ENCODE measurements around the gene GRIK2.
"Not testable (repeated sequence)": the region's sequence is repeated elsewhere in the genome, so short reads cannot be mapped to it uniquely, and the experiment has no call there.

The GRIK2 gene

DNA sequence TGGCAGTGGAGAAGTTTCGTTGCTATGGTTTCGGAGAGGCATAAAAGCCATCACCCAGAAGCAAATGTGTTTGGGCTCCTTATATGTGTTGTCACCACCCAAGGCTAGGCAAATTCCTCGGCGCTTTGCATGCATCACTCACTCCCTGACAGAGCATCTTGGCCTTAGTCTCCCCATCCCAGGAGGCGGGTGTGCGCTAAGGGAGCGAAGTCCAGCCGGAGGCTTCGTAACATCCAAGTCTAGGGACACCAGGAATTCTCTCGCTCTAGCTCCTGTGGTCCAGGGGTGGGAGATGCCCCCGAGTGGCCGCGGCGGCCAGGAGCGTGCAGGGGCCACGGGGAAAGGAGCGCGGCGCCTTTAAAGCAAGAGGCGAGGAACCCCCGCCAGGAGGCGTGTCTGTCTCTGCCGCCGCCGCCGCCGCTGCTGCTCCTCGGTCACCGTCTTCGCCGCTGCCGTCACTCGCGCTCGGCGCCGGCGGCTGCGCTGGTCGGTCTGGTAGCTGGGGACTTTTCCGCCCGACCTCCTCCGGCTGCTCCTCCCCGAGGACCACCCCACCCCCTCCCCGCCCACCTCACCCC lies at the start of gene GRIK2:
TSS of gene GRIK2 (plus strand) at position 458 of the 578 bp plus-strand sequence.
- DNase-seq, result no peak

GRCh38 chr6:101344885-101345284 lies 48.6 kb upstream of the GRIK2 start:
- no peak for DNase-seq

- DNase-seq, result no peak
Measured at GRCh38 chr6:101348816-101349215, 44.7 kb upstream of the GRIK2 start.

- not testable (repeated sequence) for DNase-seq
Measured at GRCh38 chr6:101350631-101351030, 42.9 kb upstream of the GRIK2 start.

- DNase-seq, result no peak
Measured at GRCh38 chr6:101351173-101351572, 42.3 kb upstream of the GRIK2 start.

- DNase-seq, result no peak
Measured at GRCh38 chr6:101352316-101352715, 41.2 kb upstream of the GRIK2 start.

- DNase-seq, result no peak
Measured at GRCh38 chr6:101365181-101365580, 28.3 kb upstream of the GRIK2 start.

GRCh38 chr6:101379926-101380325 lies 13.6 kb upstream of the GRIK2 start:
- DNase-seq, result no peak

GRCh38 chr6:101380897-101381630 lies 12.4 kb upstream of the GRIK2 start:
- no peak for DNase-seq

DNA sequence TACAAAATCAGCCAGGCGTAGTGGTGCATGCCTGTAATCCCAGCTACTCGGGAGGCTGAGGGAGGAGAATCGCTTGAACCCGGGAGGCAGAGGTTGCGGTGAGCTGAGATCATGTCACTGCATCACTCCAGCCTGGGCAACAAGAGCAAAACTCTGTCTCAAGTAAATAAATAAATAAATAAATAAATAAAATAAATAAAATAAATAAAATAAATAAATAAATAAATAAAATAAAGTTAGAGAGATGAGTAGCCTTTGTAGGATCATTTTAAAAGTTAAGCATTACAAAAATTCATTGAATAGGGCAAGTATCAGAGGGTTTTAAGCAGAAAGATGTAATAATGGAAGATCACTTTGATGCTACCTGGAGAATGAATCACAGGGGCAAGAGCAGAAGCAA lies 9.8 kb upstream of the GRIK2 start:
- not testable (repeated sequence) for DNase-seq

DNA sequence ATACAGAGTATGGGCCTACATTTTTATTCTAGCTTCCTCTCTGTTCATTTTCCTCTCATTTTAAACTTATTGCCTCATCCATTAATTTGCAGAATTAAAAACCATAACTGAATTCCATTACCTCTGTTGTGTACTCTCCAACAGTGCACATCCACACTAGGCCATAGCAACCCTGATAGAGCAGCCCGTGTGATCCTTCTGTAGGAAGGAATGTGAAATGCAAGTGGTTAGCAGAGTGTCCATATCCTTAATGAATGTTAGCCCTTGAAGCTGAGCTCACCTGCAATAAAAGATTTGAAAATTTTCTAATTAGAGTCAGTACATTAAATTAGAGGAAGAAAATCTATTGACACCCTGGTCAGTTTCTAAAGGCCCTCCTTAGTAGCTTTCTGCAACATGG lies 6.5 kb upstream of the GRIK2 start:
- DNase-seq, result no peak

DNA sequence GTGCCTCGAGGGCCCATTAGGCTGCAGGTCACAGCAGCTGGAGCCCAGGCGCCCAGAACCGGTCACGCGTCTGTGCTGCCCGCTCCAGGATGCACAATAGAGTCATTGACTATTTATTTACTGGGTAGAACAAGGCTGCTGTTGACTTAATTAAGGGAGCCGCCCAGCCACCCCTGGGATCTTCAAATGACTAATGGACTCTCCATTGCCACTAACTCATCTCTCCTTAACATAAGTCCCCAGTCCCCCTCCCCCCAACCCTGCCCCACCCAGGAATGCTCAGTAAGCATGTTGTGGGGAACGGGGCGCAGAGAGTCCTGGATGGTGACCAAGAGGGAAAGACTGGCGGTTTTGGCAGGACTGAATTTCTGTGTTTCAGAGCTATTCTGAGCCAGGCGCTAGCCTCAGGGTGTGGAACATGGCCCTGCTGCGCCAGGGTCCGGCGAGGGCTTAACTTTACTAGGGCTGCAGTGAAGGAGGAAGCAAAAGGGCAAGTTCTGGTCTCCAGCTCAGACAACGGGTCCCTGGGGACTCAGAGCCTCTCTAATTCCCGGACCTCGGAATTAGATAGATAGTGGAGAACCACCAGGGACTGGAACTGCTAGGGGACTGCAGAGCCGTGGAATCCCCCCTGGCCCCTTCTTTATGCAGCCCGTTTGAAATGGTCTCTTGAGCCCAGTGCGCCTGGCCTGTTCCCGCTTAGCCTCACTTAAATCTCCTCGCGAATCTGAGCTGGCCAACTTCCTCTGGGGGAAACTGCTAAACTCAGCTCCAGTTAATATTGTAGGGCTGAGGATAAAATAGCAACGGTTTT lies 1.5 kb upstream of the GRIK2 start:
- no peak for DNase-seq

DNA sequence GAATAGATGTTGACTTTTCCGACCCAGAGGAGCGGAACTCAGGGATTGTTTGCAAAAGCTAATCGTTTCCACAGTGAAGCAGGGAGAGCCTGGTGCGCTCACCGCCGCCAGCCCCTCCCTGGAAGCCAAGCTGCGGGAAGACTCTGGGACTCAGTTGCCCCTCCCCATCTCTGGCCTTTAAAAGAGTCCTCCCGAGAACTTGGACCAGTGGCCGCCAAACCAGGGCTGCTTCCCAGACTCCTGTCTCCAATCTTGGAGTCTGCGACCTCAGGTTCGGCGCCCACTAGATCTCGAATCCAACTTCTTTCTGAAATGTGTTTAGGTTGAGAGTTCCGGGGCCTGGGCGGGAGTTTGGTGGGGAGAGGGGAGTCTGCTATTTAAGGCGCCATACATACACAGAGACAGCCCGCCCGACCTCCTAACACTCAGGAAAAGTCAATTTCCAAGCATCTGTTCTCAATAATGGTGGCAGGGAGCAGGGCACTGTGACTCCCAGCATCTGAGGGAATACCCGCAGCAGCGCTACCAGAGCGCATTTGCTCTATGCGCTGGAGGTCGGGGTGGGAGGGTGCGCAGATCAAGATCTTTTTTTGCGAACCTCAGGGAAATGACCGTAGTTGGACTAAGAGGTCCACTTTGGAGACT lies 800 bp upstream of the GRIK2 start:
- DNase-seq, result no peak

- no peak for DNase-seq
Measured at GRCh38 chr6:101393829-101394251, 332 bp downstream of the GRIK2 start.

DNA sequence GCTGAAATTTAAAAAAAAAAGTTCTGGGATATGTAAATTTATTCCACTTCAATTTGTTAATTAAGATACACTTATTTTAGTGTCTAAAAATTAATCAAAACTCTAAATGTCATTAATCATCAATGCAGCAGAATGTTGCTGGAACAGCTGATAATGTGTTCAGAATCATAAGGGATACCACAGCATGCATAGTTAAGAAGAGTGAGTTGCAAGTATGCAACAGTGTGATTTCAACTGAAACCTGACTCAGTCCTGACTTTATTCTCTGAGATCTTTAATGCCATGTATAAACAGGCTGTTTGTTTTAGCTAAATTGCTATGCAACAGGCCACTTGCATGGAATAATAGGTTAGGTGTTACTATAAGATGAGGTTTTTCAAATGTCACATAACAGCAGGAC lies 1.4 kb downstream of the GRIK2 start:
- no peak for DNase-seq

- no peak for DNase-seq
Measured at GRCh38 chr6:101395345-101395744, 1.8 kb downstream of the GRIK2 start.

- no peak for DNase-seq
Measured at GRCh38 chr6:101396548-101397173, 3.2 kb downstream of the GRIK2 start.

DNA sequence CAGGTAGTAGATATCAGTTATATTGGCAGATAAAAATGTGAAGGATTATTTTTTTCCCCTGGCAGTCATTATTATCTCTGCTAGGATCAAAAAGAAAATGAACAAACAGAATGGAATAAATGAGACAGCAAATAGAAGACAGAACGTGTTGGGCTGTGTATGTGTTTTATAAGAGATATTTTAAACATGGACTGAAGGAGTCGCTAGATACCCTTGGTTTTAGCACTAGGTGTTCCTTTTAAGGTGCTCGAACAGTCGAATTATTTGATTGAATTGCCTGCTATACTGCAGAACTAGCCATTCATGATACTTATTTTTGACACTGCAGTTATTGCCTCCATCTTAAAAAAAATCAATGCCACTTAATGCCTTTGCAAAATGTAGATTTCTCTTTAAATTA lies 3.7 kb downstream of the GRIK2 start:
- DNase-seq, result no peak

DNA sequence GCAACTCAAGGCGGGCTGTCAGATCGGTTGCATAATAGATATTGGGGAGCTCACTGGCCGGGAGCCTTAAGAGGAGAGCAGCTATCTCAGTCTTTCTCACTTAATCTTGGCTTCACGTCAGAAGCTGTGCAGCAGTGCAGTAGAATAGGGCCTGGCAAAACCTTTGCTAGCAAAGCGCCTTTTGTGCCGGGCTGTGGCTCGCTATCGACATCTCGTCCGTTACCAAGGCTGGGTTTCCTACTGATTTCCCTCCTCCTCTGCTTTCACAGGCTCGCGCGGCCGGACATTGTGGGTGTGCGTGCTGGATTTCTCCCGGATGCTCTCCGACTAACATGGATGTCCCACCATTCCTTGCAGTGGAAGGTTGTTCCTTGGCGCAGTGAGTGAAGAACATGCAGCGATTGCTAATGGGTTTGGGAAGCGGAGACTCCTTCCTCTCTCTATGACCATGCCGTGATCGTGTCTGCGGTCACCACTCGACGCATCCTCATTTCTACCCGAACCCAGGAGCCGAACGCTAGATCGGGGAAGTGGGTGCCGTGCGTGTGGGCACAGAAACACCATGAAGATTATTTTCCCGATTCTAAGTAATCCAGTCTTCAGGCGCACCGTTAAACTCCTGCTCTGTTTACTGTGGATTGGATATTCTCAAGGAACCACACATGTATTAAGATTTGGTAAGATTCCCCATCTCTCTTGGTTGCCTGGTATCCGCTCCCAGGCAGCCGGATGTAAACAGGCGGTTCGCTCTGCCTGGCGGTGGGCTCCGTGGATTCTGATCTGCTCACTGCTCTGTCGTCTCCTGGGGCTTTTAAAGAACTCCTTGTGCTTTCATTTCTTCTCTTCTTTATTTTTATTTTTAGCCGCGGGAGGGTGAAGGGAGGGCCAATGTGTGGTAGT lies 5.5 kb downstream of the GRIK2 start:
- DNase-seq, result no peak

- no peak for DNase-seq
Measured at GRCh38 chr6:101399616-101400162, 6.2 kb downstream of the GRIK2 start.

GRCh38 chr6:101400326-101401135 lies 7.0 kb downstream of the GRIK2 start:
- DNase-seq, result no peak

All from activated naive CD4-positive, alpha-beta T cell treated with anti-CD3 and anti-CD28 coated beads, Interleukin-2, amount 50 U/mL, for 16 hours (primary cell).